AG04449 (cell line): ENCODE measurements around the gene UBE3D.

Experiments
- CTCF ChIA-PET: fragments of 350-600 bp; formaldehyde crosslinking; extraction: SDS; loops from one replicate; lab custom pipeline; 2021; ENCODE audit warnings: antibody characterized with exemption; lab: Yijun Ruan, JAX
- POLR2A ChIA-PET: fragments of 400-600, 350-600 bp; formaldehyde crosslinking; extraction: SDS; loops from one replicate; lab custom pipeline; 2020; ENCODE audit warnings: antibody characterized with exemption, inconsistent platforms; lab: Yijun Ruan, JAX
- DNase-seq: peaks from one replicate; pipeline ENCODE4 v3.0.0-alpha.2; 2010; ENCODE audit warnings: low read depth, low spot score
- H3K4me3 ChIP-seq: 2 replicates; pipeline ENCODE4 v1.5.1; 2011; ENCODE audit warnings: low read depth, mild to moderate bottlenecking, control low read depth, low read length
- TF ChIP-seq, protein P1 (sequence below): IDR thresholded peaks from one replicate; pipeline ENCODE4 v1.5.1; 2011; ENCODE audit warnings: mild to moderate bottlenecking, moderate library complexity, low read length, control low read depth, inconsistent platforms; ENCODE audit not compliant: insufficient read depth; ENCODE audit errors: missing control alignments

Gene UBE3D

DNA sequence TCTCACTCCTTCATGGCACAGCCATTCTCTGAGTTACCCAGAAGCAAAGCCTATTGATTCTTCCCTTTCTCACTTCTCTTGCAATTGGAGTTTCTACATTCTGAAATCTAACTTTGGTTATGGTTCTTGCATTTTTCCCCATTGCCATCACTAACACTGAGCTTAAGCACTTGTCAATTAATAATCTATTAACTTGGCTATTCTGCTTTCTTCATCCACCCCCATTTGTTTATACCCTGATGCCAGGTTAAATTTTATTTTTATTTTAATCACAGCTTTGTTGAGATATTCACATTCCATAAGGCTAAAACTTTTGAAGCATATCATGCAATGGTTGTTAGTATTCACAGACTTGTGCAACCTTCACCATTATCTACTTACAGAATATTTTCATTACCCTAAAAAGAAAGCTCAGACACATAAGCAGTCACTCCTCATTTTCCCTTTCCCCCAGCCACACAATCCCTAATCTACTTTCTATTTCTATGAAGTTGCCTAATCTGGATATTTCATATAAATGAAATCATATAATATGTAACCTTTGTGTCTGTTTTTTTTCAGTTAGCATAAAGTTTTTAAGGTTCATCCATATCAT is 222.3 kb downstream of the UBE3D start:
- POLR2A ChIA-PET = interaction anchor here (0.5 to 1.8 kb wide), 4 partner anchors 18 to 481 kb away, joined by 3 to 11 read pairs (median 6); no protein-coding TSS in a partner anchor
- DNase-seq = no peak

DNA sequence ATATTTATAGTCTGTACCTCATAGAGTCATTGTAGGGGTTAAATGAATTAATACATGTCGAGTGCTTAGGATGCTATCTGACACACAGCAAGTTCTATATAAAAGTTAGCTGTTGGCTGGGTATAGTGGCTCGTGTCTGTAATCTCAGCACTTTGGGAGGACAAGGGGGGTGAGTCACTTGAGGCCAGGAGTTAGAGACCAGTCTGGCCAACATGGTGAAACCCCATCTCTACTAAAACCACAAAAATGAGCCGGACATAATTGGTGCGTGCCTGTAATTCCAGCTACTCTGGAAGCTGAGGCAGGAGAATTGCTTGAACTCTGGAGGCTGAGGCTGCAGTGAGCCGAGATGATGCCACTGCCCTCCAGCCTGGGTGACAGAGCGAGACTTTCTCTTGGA is 222.9 kb downstream of the UBE3D start:
- TF ChIP-seq, protein P1, sequence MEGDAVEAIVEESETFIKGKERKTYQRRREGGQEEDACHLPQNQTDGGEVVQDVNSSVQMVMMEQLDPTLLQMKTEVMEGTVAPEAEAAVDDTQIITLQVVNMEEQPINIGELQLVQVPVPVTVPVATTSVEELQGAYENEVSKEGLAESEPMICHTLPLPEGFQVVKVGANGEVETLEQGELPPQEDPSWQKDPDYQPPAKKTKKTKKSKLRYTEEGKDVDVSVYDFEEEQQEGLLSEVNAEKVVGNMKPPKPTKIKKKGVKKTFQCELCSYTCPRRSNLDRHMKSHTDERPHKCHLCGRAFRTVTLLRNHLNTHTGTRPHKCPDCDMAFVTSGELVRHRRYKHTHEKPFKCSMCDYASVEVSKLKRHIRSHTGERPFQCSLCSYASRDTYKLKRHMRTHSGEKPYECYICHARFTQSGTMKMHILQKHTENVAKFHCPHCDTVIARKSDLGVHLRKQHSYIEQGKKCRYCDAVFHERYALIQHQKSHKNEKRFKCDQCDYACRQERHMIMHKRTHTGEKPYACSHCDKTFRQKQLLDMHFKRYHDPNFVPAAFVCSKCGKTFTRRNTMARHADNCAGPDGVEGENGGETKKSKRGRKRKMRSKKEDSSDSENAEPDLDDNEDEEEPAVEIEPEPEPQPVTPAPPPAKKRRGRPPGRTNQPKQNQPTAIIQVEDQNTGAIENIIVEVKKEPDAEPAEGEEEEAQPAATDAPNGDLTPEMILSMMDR = no peak
- ChIA-PET POLR2A (interaction anchor here (0.5 to 1.8 kb wide), 5 partner anchors 19 to 1574 kb away, joined by 3 to 11 read pairs (median 4); no protein-coding TSS in a partner anchor), CTCF (interaction anchor here (1.2 to 1.8 kb wide), 2 partner anchors 20 to 223 kb away, joined by 3 to 7 read pairs; partner anchors contain the start of gene UBE3D)
- no peak overlapping the region for H3K4me3 ChIP-seq
- peak; percentile 55 for DNase-seq

More for the DNA sequence above, 222.3 kb downstream of the UBE3D start:
- H3K4me3 ChIP-seq = no peak overlapping the region
- CTCF ChIA-PET = interaction anchor here (1.0 to 1.8 kb wide), 2 partner anchors 222 to 573 kb away, joined by 3 to 7 read pairs; partner anchors contain the start of gene UBE3D
- TF ChIP-seq, protein P1 = no peak
